Naive thymus-derived CD4-positive, alpha-beta T cell (primary cell): ENCODE data around the gene ZNF236. TPM values are rescaled to one million over a fixed set of nuclear protein-coding genes. Genes with fewer than 3 reads are reported as not detected.
A peak's percentile ranks its signal among the peaks of the same experiment; 100 is the strongest.
"Not testable (repeated sequence)": the region's sequence is repeated elsewhere in the genome, so short reads cannot be mapped to it uniquely, and the experiment has no call there.

Experiments
- ATAC-seq: fragments of 150-1000 bp; cut with Tn5 transposase; 2 replicates; pipeline ENCODE4 v1.10.0; 2021; ENCODE audit warnings: mild to moderate bottlenecking, moderate library complexity
- CTCF ChIA-PET: fragments of 350-600 bp; sonication (Branson Sonifier 250); formaldehyde crosslinking; loops from one replicate; lab custom pipeline; 2021; ENCODE audit warnings: antibody characterized with exemption; lab: Charles Lee
- POLR2A ChIA-PET: fragments of 350-600 bp; sonication (Branson Sonifier 250); formaldehyde crosslinking; loops from one replicate; lab custom pipeline; 2021; ENCODE audit warnings: antibody characterized with exemption, inconsistent platforms; lab: Charles Lee
- DNase-seq, 9 donors: peaks; one replicate each; pipeline versions ENCODE4 v3.0.0 to v3.0.0-alpha.2; 2020 to 2022; ENCODE audit warnings: mixed read lengths in 1 of 9
- H3K27ac ChIP-seq: one replicate; pipeline ENCODE4 v1.7.0; 2013; ENCODE audit warnings: mild to moderate bottlenecking, low read depth, low read length, moderate library complexity
- H3K27me3 ChIP-seq, 2 donors: one replicate each; pipeline ENCODE4 v1.7.0; 2013; ENCODE audit warnings: low read length in 2 of 2, mild to moderate bottlenecking in 2 of 2, moderate library complexity in 2 of 2; ENCODE audit not compliant: control insufficient read depth in 2 of 2, insufficient read depth in 2 of 2
- H3K36me3 ChIP-seq, 3 experiments: 1 replicate in 2 of 3; 2 replicates in 1 of 3; pipeline ENCODE4 v1.7.0; 2013; ENCODE audit warnings: low read length in 3 of 3, mild to moderate bottlenecking in 3 of 3, moderate library complexity in 1 of 3; ENCODE audit not compliant: insufficient read depth in 3 of 3, control insufficient read depth in 2 of 3
- H3K4me1 ChIP-seq, 2 donors: one replicate each; pipeline ENCODE4 v1.7.0; 2013; ENCODE audit warnings: low read length in 2 of 2, mild to moderate bottlenecking in 2 of 2, moderate library complexity in 1 of 2; ENCODE audit not compliant: control insufficient read depth in 2 of 2, insufficient read depth in 2 of 2
- H3K4me3 ChIP-seq: 2 replicates; pipeline ENCODE4 v1.7.0; 2013; ENCODE audit warnings: mild to moderate bottlenecking, low read length
- H3K9me3 ChIP-seq, 3 experiments: 1 replicate in 2 of 3; 2 replicates in 1 of 3; pipeline ENCODE4 v1.7.0; 2013; ENCODE audit warnings: low read length in 3 of 3; ENCODE audit not compliant: control insufficient read depth in 2 of 3
- H3K27ac Mint-ChIP-seq, 9 donors: one replicate each; pipeline ENCODE4 v1.8.0; 2020 to 2022; ENCODE audit warnings: mixed read lengths in 9 of 9, mild to moderate bottlenecking in 8 of 9, moderate library complexity in 5 of 9, inconsistent platforms in 2 of 9
- H3K27me3 Mint-ChIP-seq, 5 donors: one replicate each; pipeline ENCODE4 v1.8.0; 2021 to 2022; ENCODE audit warnings: mixed read lengths in 5 of 5, mild to moderate bottlenecking in 1 of 5
- H3K36me3 Mint-ChIP-seq, 5 donors: one replicate each; pipeline ENCODE4 v1.8.0; 2020 to 2022; ENCODE audit warnings: mixed read lengths in 5 of 5, mild to moderate bottlenecking in 3 of 5, inconsistent platforms in 1 of 5
- H3K4me1 Mint-ChIP-seq, 7 donors: one replicate each; pipeline ENCODE4 v1.8.0; 2020 to 2022; ENCODE audit warnings: mixed read lengths in 7 of 7, mild to moderate bottlenecking in 3 of 7, inconsistent platforms in 1 of 7
- H3K4me3 Mint-ChIP-seq, 10 donors: one replicate each; pipeline ENCODE4 v1.8.0; 2020 to 2022; ENCODE audit warnings: mild to moderate bottlenecking in 10 of 10, mixed read lengths in 10 of 10, moderate library complexity in 6 of 10, inconsistent platforms in 2 of 10
- H3K9me3 Mint-ChIP-seq, 11 donors: one replicate each; pipeline ENCODE4 v1.8.0; 2020 to 2022; ENCODE audit warnings: mixed read lengths in 11 of 11, mild to moderate bottlenecking in 4 of 11, inconsistent platforms in 1 of 11, moderate library complexity in 1 of 11
- intact Hi-C, 2 donors: fragments of 100-400 bp; cut with micrococcal nuclease; formaldehyde crosslinking; loops; one replicate each; pipeline ENCODE4 v1.15.1; 2023
- polyA plus RNA-seq, 2 donors: library from polyadenylated mRNA; unstranded; fragments of 300-500 nt; fragmentation: Illumina TruSeq; gene quantifications; one replicate each; pipeline ENCODE4 v1.2.3, GENCODE V29; 2021
- total RNA-seq, 6 experiments: library from RNA in 5 of 6; stranded (reverse) in 5 of 6; gene quantifications; 1 replicate in 5 of 6; 2 replicates in 1 of 6; pipeline ENCODE4 v1.2.3 and lab custom pipeline; 2021 to 2026

Gene ZNF236
- total and polyA plus RNA-seq, 7 experiments from 2014 or later: 5.7 to 34.5 (median 28.6) TPM

DNA sequence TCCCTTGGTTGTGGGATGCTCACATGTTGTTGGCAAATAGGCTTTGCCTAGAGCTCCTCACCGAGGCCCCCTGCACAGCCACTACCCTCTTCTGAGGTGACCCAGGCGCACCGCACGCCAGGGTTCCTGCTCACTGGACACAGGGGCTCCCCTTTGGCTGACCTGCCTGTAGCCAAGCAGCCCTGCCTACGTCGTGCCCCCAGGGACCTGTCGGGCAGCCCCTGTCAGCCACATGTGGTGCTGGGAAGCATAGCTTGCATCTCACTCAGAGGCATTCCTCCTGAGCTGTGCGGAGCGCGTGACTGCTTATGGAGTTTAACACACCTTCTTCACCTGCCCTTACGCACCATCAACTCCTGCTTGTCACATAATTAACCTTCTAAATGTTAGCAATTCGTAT lies 116.3 kb downstream of the ZNF236 start:
- CTCF ChIA-PET: no interaction called here
- POLR2A ChIA-PET: no interaction called here
- no peak overlapping the region for H3K4me3 Mint-ChIP-seq
- peaks cover 0 to 43% (median 9%) of the 10 kb centered on the region in 3 experiments for H3K36me3 ChIP-seq
- ATAC-seq (no peak), DNase-seq (no peak)
- H3K4me1 Mint-ChIP-seq: no peaks in the 10 kb centered on the region
- H3K27me3 ChIP-seq: no peaks in the 10 kb centered on the region
- intact Hi-C loops: no loop called here
- H3K9me3 Mint-ChIP-seq: no peaks in the 10 kb centered on the region
- H3K4me3 ChIP-seq: no peak overlapping the region
- no peaks in the 10 kb centered on the region for H3K9me3 ChIP-seq
- no peak overlapping the region for H3K27ac ChIP-seq
- no peak overlapping the region for H3K27ac Mint-ChIP-seq
- peaks cover 0 to 67% (median 28%) of the 10 kb centered on the region in 5 donors for H3K36me3 Mint-ChIP-seq
- no peaks in the 10 kb centered on the region for H3K4me1 ChIP-seq
- no peaks in the 10 kb centered on the region for H3K27me3 Mint-ChIP-seq

- Mint-ChIP-seq H3K27me3 (no peaks in the 10 kb centered on the region), H3K4me1 (peaks cover 0 to 4% (median 0%) of the 10 kb centered on the region in 7 donors), H3K36me3 (peaks cover 8 to 71% (median 27%) of the 10 kb centered on the region in 5 donors), H3K4me3 (no peak overlapping the region), H3K27ac (no peak overlapping the region), H3K9me3 (peaks cover 0 to 12% (median 2%) of the 10 kb centered on the region in 11 donors)
- DNase-seq: no peak
- Histone ChIP-seq H3K27me3 (no peaks in the 10 kb centered on the region), H3K4me3 (no peak overlapping the region), H3K9me3 (no peaks in the 10 kb centered on the region), H3K4me1 (no peaks in the 10 kb centered on the region), H3K27ac (no peak overlapping the region), H3K36me3 (peaks cover 0 to 32% (median 9%) of the 10 kb centered on the region in 3 experiments)
- intact Hi-C loops: no loop called here
- ChIA-PET CTCF (interaction anchor here (0.7 kb wide), 1 partner anchor 543 kb away, joined by 3 read pairs; no protein-coding TSS in a partner anchor), POLR2A (no interaction called here)
- no peak for ATAC-seq
Observed at GRCh38 chr18:76941284-76941683, 118.9 kb downstream of the ZNF236 start.

GRCh38 chr18:76943542-76944339 lies 121.4 kb downstream of the ZNF236 start:
- H3K4me3 Mint-ChIP-seq: no peak overlapping the region
- peaks cover 7 to 22% (median 18%) of the 10 kb centered on the region in 7 donors for H3K4me1 Mint-ChIP-seq
- no peak overlapping the region for H3K27ac Mint-ChIP-seq
- no peak for ATAC-seq
- Histone ChIP-seq H3K9me3 (no peaks in the 10 kb centered on the region), H3K27ac (no peak overlapping the region), H3K4me1 (peaks cover 0 to 3% of the 10 kb centered on the region in 2 donors), H3K36me3 (peaks cover 0 to 23% (median 0%) of the 10 kb centered on the region in 3 experiments), H3K27me3 (no peaks in the 10 kb centered on the region), H3K4me3 (no peak overlapping the region)
- DNase-seq: no peak
- peaks cover 0 to 16% (median 3%) of the 10 kb centered on the region in 11 donors for H3K9me3 Mint-ChIP-seq
- H3K27me3 Mint-ChIP-seq: no peaks in the 10 kb centered on the region
- CTCF ChIA-PET: no interaction called here
- peaks cover 12 to 71% (median 41%) of the 10 kb centered on the region in 5 donors for H3K36me3 Mint-ChIP-seq
- POLR2A ChIA-PET: no interaction called here
- intact Hi-C loops: no loop called here

GRCh38 chr18:76944346-76944745 lies 122.0 kb downstream of the ZNF236 start:
- intact Hi-C loops, H3K27me3 Mint-ChIP-seq, CTCF ChIA-PET, H3K27ac ChIP-seq, H3K4me3 Mint-ChIP-seq, POLR2A ChIA-PET, H3K27ac Mint-ChIP-seq, H3K4me3 ChIP-seq, ATAC-seq, H3K27me3 ChIP-seq, DNase-seq, H3K4me1 ChIP-seq, H3K9me3 ChIP-seq: not testable (repeated sequence)
- peaks cover 0 to 16% (median 3%) of the 10 kb centered on the region in 11 donors for H3K9me3 Mint-ChIP-seq
- peaks cover 13 to 70% (median 41%) of the 10 kb centered on the region in 5 donors for H3K36me3 Mint-ChIP-seq
- H3K4me1 Mint-ChIP-seq: peaks cover 9 to 25% (median 20%) of the 10 kb centered on the region in 7 donors
- H3K36me3 ChIP-seq: peaks cover 0 to 19% (median 0%) of the 10 kb centered on the region in 3 experiments

DNA sequence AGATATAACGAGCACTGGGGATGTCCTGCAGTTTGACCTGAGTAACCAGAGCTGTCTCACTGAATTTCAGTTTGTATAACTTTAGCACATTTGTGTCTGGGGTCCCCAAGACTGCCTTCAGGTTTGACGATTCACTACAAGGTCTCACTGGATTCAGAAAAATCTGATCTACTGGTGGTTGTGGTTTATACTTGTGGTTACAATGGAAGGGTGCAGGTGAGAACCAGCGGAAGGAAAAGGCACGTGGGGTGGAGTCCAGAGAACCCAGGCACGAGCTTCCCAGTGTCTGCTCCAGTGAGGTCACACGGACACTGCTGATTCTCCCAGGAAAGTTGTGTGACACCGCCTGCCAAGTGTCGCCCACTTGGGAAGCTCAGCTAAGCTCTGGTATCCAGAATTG lies 126.0 kb downstream of the ZNF236 start:
- Histone ChIP-seq H3K4me1 (peaks cover 0 to 3% of the 10 kb centered on the region in 2 donors), H3K4me3 (no peak overlapping the region), H3K9me3 (no peaks in the 10 kb centered on the region), H3K36me3 (peaks cover 0 to 41% (median 0%) of the 10 kb centered on the region in 3 experiments), H3K27ac (no peak overlapping the region), H3K27me3 (no peaks in the 10 kb centered on the region)
- H3K9me3 Mint-ChIP-seq: peaks cover 0 to 16% (median 3%) of the 10 kb centered on the region in 11 donors
- peak overlapping the region in 5 of 10 donors; percentile 6 to 53 (median 37) for H3K4me3 Mint-ChIP-seq
- H3K27ac Mint-ChIP-seq: peak overlapping the region in 3 of 9 donors; percentile 16 to 55 (median 46)
- intact Hi-C loops: no loop called here
- DNase-seq (no peak), ATAC-seq (no peak)
- no peaks in the 10 kb centered on the region for H3K27me3 Mint-ChIP-seq
- peaks cover 18 to 82% (median 52%) of the 10 kb centered on the region in 5 donors for H3K36me3 Mint-ChIP-seq
- peaks cover 14 to 39% (median 23%) of the 10 kb centered on the region in 7 donors for H3K4me1 Mint-ChIP-seq
- POLR2A ChIA-PET: no interaction called here
- CTCF ChIA-PET: no interaction called here

DNA sequence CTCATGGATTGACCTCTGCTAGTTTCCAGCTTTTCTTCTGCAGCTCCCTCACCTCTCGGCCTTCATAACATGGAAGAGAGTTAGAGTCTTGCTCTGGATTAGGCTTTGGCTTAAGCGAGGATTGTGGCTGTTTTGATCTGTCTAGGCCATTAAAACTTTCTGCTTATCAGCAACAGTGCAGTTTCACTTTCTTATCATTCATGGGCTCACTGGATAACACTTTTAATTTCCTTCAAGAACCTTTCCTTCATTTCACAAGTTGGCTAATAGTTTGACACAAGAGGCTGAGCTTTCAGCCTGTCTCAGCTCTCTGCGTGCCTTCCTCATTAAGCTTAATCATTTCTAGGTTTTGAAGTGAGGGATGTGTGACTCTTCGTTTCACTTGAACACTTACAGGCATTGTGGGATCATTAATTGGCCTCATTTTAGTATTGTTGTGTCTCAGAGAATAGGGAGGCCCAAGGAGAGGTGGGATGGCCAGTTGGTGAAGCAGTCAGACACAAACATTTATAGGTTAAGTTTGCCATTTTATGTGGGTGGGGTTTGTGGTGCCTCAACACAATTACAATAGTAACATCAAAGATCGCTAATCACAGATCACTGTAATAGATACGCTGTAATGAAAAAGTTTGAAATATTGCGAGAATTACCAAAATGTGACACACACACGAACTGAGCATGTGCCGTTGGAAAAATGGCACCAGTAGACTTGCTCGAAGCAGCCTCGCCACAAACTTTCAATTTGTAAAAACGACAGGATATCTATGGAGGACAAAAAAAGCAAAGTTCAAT lies 129.3 kb downstream of the ZNF236 start:
- POLR2A ChIA-PET: no interaction called here
- peaks cover 13 to 73% (median 38%) of the 10 kb centered on the region in 5 donors for H3K36me3 Mint-ChIP-seq
- H3K4me3 Mint-ChIP-seq: no peak overlapping the region

More for the DNA sequence above, 129.3 kb downstream of the ZNF236 start:
- ATAC-seq (no peak), DNase-seq (no peak)
- CTCF ChIA-PET: no interaction called here
- H3K4me3 ChIP-seq: no peak overlapping the region
- peak overlapping the region in 2 of 9 donors; percentile 26 to 62 for H3K27ac Mint-ChIP-seq
- H3K9me3 Mint-ChIP-seq: peaks cover 0 to 1% (median 0%) of the 10 kb centered on the region in 11 donors
- H3K4me1 Mint-ChIP-seq: peaks cover 14 to 32% (median 21%) of the 10 kb centered on the region in 7 donors
- H3K9me3 ChIP-seq: no peaks in the 10 kb centered on the region
- intact Hi-C loops: no loop called here
- no peaks in the 10 kb centered on the region for H3K27me3 ChIP-seq
- H3K27ac ChIP-seq: no peak overlapping the region
- peaks cover 0 to 3% of the 10 kb centered on the region in 2 donors for H3K4me1 ChIP-seq
- H3K27me3 Mint-ChIP-seq: no peaks in the 10 kb centered on the region
- H3K36me3 ChIP-seq: peaks cover 0 to 57% (median 0%) of the 10 kb centered on the region in 3 experiments
